GM23338 (cell line): ENCODE measurements around the gene NEK4. TPM values are rescaled to one million over a fixed set of nuclear protein-coding genes. Genes with fewer than 3 reads are reported as not detected.

ENCODE experiments used
- ATAC-seq: fragments of 200-7000 bp; cut with Tn5 transposase; 3 replicates; pipeline ENCODE4 v1.9.1; 2020
- DNase-seq: peaks from one replicate; pipeline ENCODE4 v3.0.0-alpha.2; 2015; ENCODE audit warnings: low spot score
- H2AFZ ChIP-seq: fragments of 200-600 bp; sonication (generic); 2 replicates; pipeline ENCODE4 v1.8.0; 2016; ENCODE audit warnings: antibody characterized with exemption, mild to moderate bottlenecking, moderate library complexity
- H3F3A ChIP-seq: fragments of 200-600 bp; sonication (generic); replicated peaks from 2 replicates; pipeline ENCODE4 v1.8.0; 2017; ENCODE audit warnings: antibody characterized with exemption, mixed run types, low read depth
- H3K27ac ChIP-seq: fragments of 200-600 bp; sonication (generic); 2 replicates; pipeline ENCODE4 v1.6.1; 2016; ENCODE audit warnings: low read depth
- H3K27me3 ChIP-seq: fragments of 200-600 bp; sonication (generic); 2 replicates; pipeline ENCODE4 v1.8.0; 2016; ENCODE audit warnings: mild to moderate bottlenecking, mixed run types, moderate library complexity; ENCODE audit not compliant: insufficient read depth
- H3K36me3 ChIP-seq: fragments of 200-600 bp; sonication (generic); 2 replicates; pipeline ENCODE4 v1.8.0; 2016; ENCODE audit warnings: mild to moderate bottlenecking; ENCODE audit not compliant: insufficient read depth
- H3K4me1 ChIP-seq: fragments of 200-600 bp; sonication (generic); 2 replicates; pipeline ENCODE4 v1.8.0; 2016; ENCODE audit warnings: mild to moderate bottlenecking, moderate library complexity; ENCODE audit not compliant: insufficient read depth
- H3K4me2 ChIP-seq: fragments of 200-600 bp; sonication (generic); 2 replicates; pipeline ENCODE4 v1.7.1; 2017; ENCODE audit warnings: mixed run types
- H3K4me3 ChIP-seq: fragments of 200-600 bp; sonication (generic); 2 replicates; pipeline ENCODE4 v1.6.1; 2016; ENCODE audit warnings: mixed run types
- H3K79me2 ChIP-seq: fragments of 200-600 bp; sonication (generic); replicated peaks from 2 replicates; pipeline ENCODE4 v1.8.0; 2017; ENCODE audit warnings: mild to moderate bottlenecking; ENCODE audit not compliant: insufficient read depth
- H3K9me2 ChIP-seq: fragments of 200-600 bp; sonication (generic); 2 replicates; pipeline ENCODE4 v1.8.0; 2017; ENCODE audit not compliant: insufficient read depth
- H4K20me1 ChIP-seq: fragments of 200-600 bp; sonication (generic); replicated peaks from 2 replicates; pipeline ENCODE4 v1.8.0; 2017; ENCODE audit warnings: mild to moderate bottlenecking; ENCODE audit not compliant: insufficient read depth
- H3K27ac Mint-ChIP-seq: 2 replicates; pipeline ENCODE4 v1.8.0; 2020; ENCODE audit warnings: inconsistent platforms, mild to moderate bottlenecking, moderate library complexity, mixed read lengths
- H3K27me3 Mint-ChIP-seq: 3 replicates; pipeline ENCODE4 v1.8.0; 2022; ENCODE audit warnings: low read depth, mild to moderate bottlenecking, moderate library complexity, mixed read lengths, inconsistent platforms; ENCODE audit not compliant: insufficient read depth, poor library complexity
- H3K36me3 Mint-ChIP-seq: 3 replicates; pipeline ENCODE4 v1.8.0; 2021; ENCODE audit warnings: low read depth, mild to moderate bottlenecking, inconsistent platforms, moderate library complexity, mixed read lengths
- H3K4me1 Mint-ChIP-seq: 3 replicates; pipeline ENCODE4 v1.8.0; 2020; ENCODE audit warnings: mild to moderate bottlenecking, inconsistent platforms, mixed read lengths
- H3K4me3 Mint-ChIP-seq: 3 replicates; pipeline ENCODE4 v1.8.0; 2021; ENCODE audit warnings: moderate library complexity, mild to moderate bottlenecking, inconsistent platforms, mixed read lengths
- H3K9me3 Mint-ChIP-seq: 3 replicates; pipeline ENCODE4 v1.8.0; 2020; ENCODE audit warnings: moderate library complexity, mild to moderate bottlenecking, inconsistent platforms, mixed read lengths
- CREB1 ChIP-seq: fragments of 250-450 bp; sonication (Bioruptor Pico); IDR thresholded peaks from 2 replicates; pipeline ENCODE4 v1.5.0; 2020; ENCODE audit warnings: low read depth, mild to moderate bottlenecking, moderate library complexity
- CTCF ChIP-seq, 2 experiments: fragments of 200-600 bp in 1 of 2; sonication (generic) in 1 of 2; conservative IDR thresholded peaks; 2 replicates each; pipeline versions ENCODE4 v1.5.1 to v1.6.1; 2016 to 2017; ENCODE audit warnings: antibody characterized with exemption in 2 of 2, low read depth in 2 of 2, mild to moderate bottlenecking in 2 of 2, moderate library complexity in 1 of 2
- ETS1 ChIP-seq: IDR thresholded peaks from 2 replicates; pipeline ENCODE4 v1.6.1; 2016; ENCODE audit warnings: antibody characterized with exemption
- EZH2 ChIP-seq: fragments of 200-600 bp; sonication (generic); IDR thresholded peaks from one replicate; pipeline ENCODE4 v1.8.0; 2017; ENCODE audit warnings: antibody characterized with exemption, mild to moderate bottlenecking, low read depth; ENCODE audit not compliant: unreplicated experiment
- EZH2phosphoT487 ChIP-seq: fragments of 200-600 bp; sonication (generic); IDR thresholded peaks from one replicate; pipeline ENCODE4 v1.8.1; 2018; ENCODE audit warnings: antibody characterized with exemption; ENCODE audit not compliant: unreplicated experiment
- JUNB ChIP-seq: IDR thresholded peaks from one replicate; pipeline ENCODE4 v1.6.1; 2016; ENCODE audit warnings: antibody characterized with exemption; ENCODE audit not compliant: unreplicated experiment
- NANOG ChIP-seq: IDR thresholded peaks from 2 replicates; pipeline ENCODE4 v1.6.1; 2016; ENCODE audit warnings: antibody characterized with exemption, borderline replicate concordance
- POLR2AphosphoS5 ChIP-seq: IDR thresholded peaks from 2 replicates; pipeline ENCODE4 v1.6.1; 2016; ENCODE audit warnings: antibody characterized with exemption, low read depth
- REST ChIP-seq: IDR thresholded peaks from one replicate; pipeline ENCODE4 v1.6.1; 2018; ENCODE audit warnings: antibody characterized with exemption; ENCODE audit not compliant: unreplicated experiment
- STAT1 ChIP-seq: IDR thresholded peaks from one replicate; pipeline ENCODE4 v1.6.1; 2016; ENCODE audit warnings: antibody characterized with exemption; ENCODE audit not compliant: unreplicated experiment
- ZNF114 ChIP-seq: fragments of 250-450 bp; sonication (Bioruptor Pico); IDR thresholded peaks from 2 replicates; pipeline ENCODE4 v1.5.0; 2020; ENCODE audit warnings: mild to moderate bottlenecking, moderate library complexity
- ZNF331 ChIP-seq: fragments of 250-450 bp; sonication (Bioruptor Pico); IDR thresholded peaks from 2 replicates; pipeline ENCODE4 v1.5.0; 2020; ENCODE audit warnings: low read depth, mild to moderate bottlenecking, moderate library complexity
- polyA plus RNA-seq: library from polyadenylated mRNA; unstranded; fragments of >200 nt; fragmentation: Nextera tagmentation; extraction: Ambion mirVana; gene quantifications from 2 replicates; pipeline ENCODE4 v1.2.1, GENCODE V29; 2016
- total RNA-seq: library from RNA; depleted of rRNA; stranded (reverse); fragments of >200 nt; shearing (Covaris generic); gene quantifications from 2 replicates; pipeline ENCODE4 v1.2.3, GENCODE V29; 2014

NEK4 gene
- total and polyA plus RNA-seq, 2 experiments from 2014 or later: 8.6 to 42.7 TPM

- TF ChIP-seq ETS1 (no peak), EZH2 (no peak), REST (no peak), NANOG (no peak), POLR2AphosphoS5 (no peak), ZNF331 (CRISPR knock-in tag) (no peak)
Measured at GRCh38 chr3:52817221-52817620, 46.5 kb upstream of the NEK4 start (continued).

- ATAC-seq (no peak), DNase-seq (no peak)
- Mint-ChIP-seq H3K9me3 (no peaks in the 10 kb centered on the region; the same call in 1 of the 3 replicates), H3K4me1 (peaks cover 18% of the 10 kb centered on the region), H3K4me3 (no peak overlapping the region), H3K27me3 (peaks cover 18% of the 10 kb centered on the region), H3K27ac (no peak overlapping the region), H3K36me3 (no peaks in the 10 kb centered on the region)
- Histone ChIP-seq H3K79me2 (no peaks in the 10 kb centered on the region), H3K27me3 (no peaks in the 10 kb centered on the region), H2AFZ (no peak overlapping the region), H3K4me1 (peaks cover 7% of the 10 kb centered on the region; the same call in 1 of the 2 replicates), H3K27ac (no peak overlapping the region), H3F3A (no peaks in the 10 kb centered on the region), H3K4me3 (no peak overlapping the region), H4K20me1 (no peaks in the 10 kb centered on the region), H3K9me2 (no peaks in the 10 kb centered on the region), H3K4me2 (no peak overlapping the region), H3K36me3 (no peaks in the 10 kb centered on the region)
- no peak for TF ChIP-seq NANOG
- no peak for TF ChIP-seq POLR2AphosphoS5
- TF ChIP-seq STAT1: no peak
- no peak for TF ChIP-seq CREB1
- TF ChIP-seq EZH2phosphoT487: no peak
- TF ChIP-seq ETS1: no peak
- no peak for TF ChIP-seq REST
- no peak for TF ChIP-seq ZNF114 (CRISPR knock-in tag)
- TF ChIP-seq JUNB: no peak
- TF ChIP-seq ZNF331 (CRISPR knock-in tag): no peak
- no peak for TF ChIP-seq EZH2
- TF ChIP-seq CTCF (conservative IDR thresholded peaks at IDR 0.05; ENCODE audit: low read depth in 2 of 2): no peak
Measured at GRCh38 chr3:52816654-52817053, 45.9 kb upstream of the NEK4 start.
